Measurements from ENCODE around the gene TCF4.

DNA sequence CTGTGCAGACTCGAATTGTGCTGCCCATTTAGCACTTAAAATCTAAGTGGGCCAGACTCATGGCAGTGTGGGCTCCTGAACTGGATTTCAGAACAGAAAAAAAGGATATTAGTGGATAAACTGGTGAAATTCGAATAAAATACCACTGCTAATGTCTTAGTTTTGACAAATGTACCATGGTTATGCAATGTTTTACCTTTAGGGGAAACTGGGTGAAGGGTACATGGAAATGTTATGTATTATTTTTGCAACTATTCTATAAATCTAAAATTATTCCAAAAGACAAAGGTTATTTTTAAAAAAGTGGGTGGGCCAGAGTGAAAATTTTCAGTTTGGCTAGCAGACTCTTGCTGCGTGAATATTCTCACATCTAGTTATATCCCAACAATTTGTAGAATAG, 368.2 kb downstream of the TCF4 start:
- TF ChIP-seq, protein P1, sequence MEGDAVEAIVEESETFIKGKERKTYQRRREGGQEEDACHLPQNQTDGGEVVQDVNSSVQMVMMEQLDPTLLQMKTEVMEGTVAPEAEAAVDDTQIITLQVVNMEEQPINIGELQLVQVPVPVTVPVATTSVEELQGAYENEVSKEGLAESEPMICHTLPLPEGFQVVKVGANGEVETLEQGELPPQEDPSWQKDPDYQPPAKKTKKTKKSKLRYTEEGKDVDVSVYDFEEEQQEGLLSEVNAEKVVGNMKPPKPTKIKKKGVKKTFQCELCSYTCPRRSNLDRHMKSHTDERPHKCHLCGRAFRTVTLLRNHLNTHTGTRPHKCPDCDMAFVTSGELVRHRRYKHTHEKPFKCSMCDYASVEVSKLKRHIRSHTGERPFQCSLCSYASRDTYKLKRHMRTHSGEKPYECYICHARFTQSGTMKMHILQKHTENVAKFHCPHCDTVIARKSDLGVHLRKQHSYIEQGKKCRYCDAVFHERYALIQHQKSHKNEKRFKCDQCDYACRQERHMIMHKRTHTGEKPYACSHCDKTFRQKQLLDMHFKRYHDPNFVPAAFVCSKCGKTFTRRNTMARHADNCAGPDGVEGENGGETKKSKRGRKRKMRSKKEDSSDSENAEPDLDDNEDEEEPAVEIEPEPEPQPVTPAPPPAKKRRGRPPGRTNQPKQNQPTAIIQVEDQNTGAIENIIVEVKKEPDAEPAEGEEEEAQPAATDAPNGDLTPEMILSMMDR (conservative IDR thresholded peaks at IDR 0.05; ENCODE audit: low read depth in 2 of 2) = no peak
- TF ChIP-seq EZH2 (IDR thresholded peaks at IDR 0.05; ENCODE audit: low read depth, unreplicated experiment) (no peak), ETS1 (IDR thresholded peaks at IDR 0.05) (no peak), POLR2AphosphoS5 (IDR thresholded peaks at IDR 0.05; ENCODE audit: low read depth) (no peak), CREB1 (CRISPR knock-in tag; IDR thresholded peaks at IDR 0.05; ENCODE audit: low read depth) (no peak), REST (IDR thresholded peaks at IDR 0.05; ENCODE audit: unreplicated experiment) (no peak), EZH2phosphoT487 (IDR thresholded peaks at IDR 0.05; ENCODE audit: unreplicated experiment) (no peak), NANOG (IDR thresholded peaks at IDR 0.05; ENCODE audit: borderline replicate concordance) (no peak), ZNF114 (CRISPR knock-in tag; IDR thresholded peaks at IDR 0.05) (no peak)

Measured in GM23338 (cell line).